Transverse colon (tissue), 4 donors: ENCODE data around the gene MARK2. TPM values are rescaled to one million over a fixed set of nuclear protein-coding genes. Genes with fewer than 3 reads are reported as not detected.

ENCODE experiments used
- DNase-seq: peaks from one replicate; pipeline ENCODE4 v3.0.0-alpha.2; 2019
- H3K27ac ChIP-seq, 4 donors: fragments of 200-600 bp; sonication (generic); 2 replicates each; pipeline ENCODE4 v1.5.1; 2016 to 2018; ENCODE audit warnings: inconsistent platforms in 4 of 4
- H3K27me3 ChIP-seq: fragments of 200-600 bp; sonication (generic); 2 replicates; pipeline ENCODE4 v1.5.1; 2017; ENCODE audit warnings: inconsistent platforms
- H3K36me3 ChIP-seq, 4 donors: fragments of 200-600 bp; sonication (generic); 2 replicates each; pipeline ENCODE4 v1.5.1; 2017 to 2019; ENCODE audit warnings: inconsistent platforms in 4 of 4
- H3K4me1 ChIP-seq, 4 donors: fragments of 200-600 bp; sonication (generic); 2 replicates each; pipeline ENCODE4 v1.5.1; 2017 to 2020; ENCODE audit warnings: inconsistent platforms in 4 of 4
- H3K4me3 ChIP-seq, 4 donors: fragments of 200-600 bp; sonication (generic); 1 replicate in 1 of 4; 2 replicates in 3 of 4; pipeline versions ENCODE4 v1.5.1 to v1.6.1; 2017 to 2019; ENCODE audit warnings: inconsistent platforms in 4 of 4
- H3K9me3 ChIP-seq, 2 donors: fragments of 200-600 bp; sonication (generic); 2 replicates each; pipeline ENCODE4 v1.5.1; 2017 to 2019; ENCODE audit warnings: inconsistent platforms in 2 of 2
- EP300 ChIP-seq: sonication (generic); formaldehyde crosslinking; IDR thresholded peaks from one replicate; pipeline ENCODE4 v1.6.1; 2017; ENCODE audit warnings: antibody characterized with exemption, low read depth
- POLR2A ChIP-seq: fragments of 450-650 bp; IDR thresholded peaks from one replicate; pipeline ENCODE4 v1.6.1; 2016; ENCODE audit warnings: antibody characterized with exemption, mild to moderate bottlenecking, moderate library complexity
- POLR2AphosphoS5 ChIP-seq, 3 donors: sonication (generic); formaldehyde crosslinking; IDR thresholded peaks; one replicate each; pipeline ENCODE4 v1.6.1; 2016; ENCODE audit warnings: antibody characterized with exemption in 3 of 3
- WGBS, 2 donors: methylation state at CpG; one replicate each; pipeline ENCODE4 v1.1.5; 2018; ENCODE audit warnings: low coverage in 1 of 2; 5-methylcytosine and 5-hydroxymethylcytosine counted together
- in situ Hi-C, 4 donors: fragments of 200-750 bp; cut with MboI; loops; one replicate each; pipeline versions ENCODE4 v1.15.0 to v1.15.1; 2017; ENCODE audit warnings: low sequenced_read_pairs in 3 of 4, low pct_ligation_motif_present in 1 of 4, low pct_unique_long_range_greater_than_20kb in 1 of 4
- intact Hi-C: fragments of 100-400 bp; cut with DNase I; formaldehyde crosslinking; loops from one replicate; pipeline ENCODE4 v1.15.1; 2023; ENCODE audit warnings: low total_unique reads
- total RNA-seq, 4 donors: library from RNA; depleted of rRNA; stranded (reverse); fragments of >200 nt; gene quantifications; one replicate each; pipeline ENCODE4 v1.1.0, GENCODE V29; 2016
- TF ChIP-seq, protein P1 (sequence below), 5 experiments: fragments of 200-600 bp in 3 of 5; fragments of 450-650 bp in 2 of 5; sonication (generic) in 3 of 5; IDR thresholded peaks; 1 replicate in 2 of 5; 2 replicates in 3 of 5; pipeline ENCODE4 v1.5.1; 2016 to 2017; ENCODE audit warnings: antibody characterized with exemption in 5 of 5, inconsistent platforms in 3 of 5, mild to moderate bottlenecking in 2 of 5, moderate library complexity in 1 of 5

The MARK2 gene
- total RNA-seq, 4 donors from 2014 or later = 33.0 to 106 (median 77.8) TPM

DNA sequence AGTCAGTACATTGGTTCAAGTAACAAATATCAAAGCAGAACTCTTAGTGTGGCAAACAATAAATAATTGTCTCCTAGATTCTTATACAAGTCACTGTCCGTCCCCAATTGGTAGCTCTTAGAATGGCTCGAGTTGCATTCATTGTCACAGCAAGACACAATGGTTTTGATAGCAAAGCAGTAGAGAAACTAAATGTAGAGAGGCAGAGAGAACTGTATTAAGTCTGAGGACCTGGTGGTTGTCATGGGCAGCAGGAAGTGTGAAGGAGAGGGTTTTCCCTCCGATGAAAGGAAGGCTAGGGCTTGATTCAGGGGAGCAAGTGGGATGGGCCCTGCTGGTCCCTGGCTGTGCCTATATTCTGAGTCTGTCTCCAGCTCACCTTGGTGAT lies 41.5 kb downstream of the MARK2 start:
- Histone ChIP-seq H3K4me3 (no peak overlapping the region), H3K27ac (peak overlapping the region in 3 of 4 donors; percentile 56 to 67 (median 59)), H3K9me3 (no peaks in the 10 kb centered on the region), H3K27me3 (no peaks in the 10 kb centered on the region), H3K36me3 (no peaks in the 10 kb centered on the region), H3K4me1 (peaks cover 11 to 61% (median 40%) of the 10 kb centered on the region in 4 donors)
- TF ChIP-seq POLR2AphosphoS5 (IDR thresholded peaks at IDR 0.05) = no peak
- TF ChIP-seq, protein P1, sequence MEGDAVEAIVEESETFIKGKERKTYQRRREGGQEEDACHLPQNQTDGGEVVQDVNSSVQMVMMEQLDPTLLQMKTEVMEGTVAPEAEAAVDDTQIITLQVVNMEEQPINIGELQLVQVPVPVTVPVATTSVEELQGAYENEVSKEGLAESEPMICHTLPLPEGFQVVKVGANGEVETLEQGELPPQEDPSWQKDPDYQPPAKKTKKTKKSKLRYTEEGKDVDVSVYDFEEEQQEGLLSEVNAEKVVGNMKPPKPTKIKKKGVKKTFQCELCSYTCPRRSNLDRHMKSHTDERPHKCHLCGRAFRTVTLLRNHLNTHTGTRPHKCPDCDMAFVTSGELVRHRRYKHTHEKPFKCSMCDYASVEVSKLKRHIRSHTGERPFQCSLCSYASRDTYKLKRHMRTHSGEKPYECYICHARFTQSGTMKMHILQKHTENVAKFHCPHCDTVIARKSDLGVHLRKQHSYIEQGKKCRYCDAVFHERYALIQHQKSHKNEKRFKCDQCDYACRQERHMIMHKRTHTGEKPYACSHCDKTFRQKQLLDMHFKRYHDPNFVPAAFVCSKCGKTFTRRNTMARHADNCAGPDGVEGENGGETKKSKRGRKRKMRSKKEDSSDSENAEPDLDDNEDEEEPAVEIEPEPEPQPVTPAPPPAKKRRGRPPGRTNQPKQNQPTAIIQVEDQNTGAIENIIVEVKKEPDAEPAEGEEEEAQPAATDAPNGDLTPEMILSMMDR (IDR thresholded peaks at IDR 0.05) = no peak
- no peak for TF ChIP-seq POLR2A
- no peak for TF ChIP-seq EP300
- WGBS, 2 donors = 40 to 43% methylated on average over 3 of the region's 3 CpGs
- in situ Hi-C loops (no loop called here), intact Hi-C loops (no loop called here)
- no peak for DNase-seq

DNA sequence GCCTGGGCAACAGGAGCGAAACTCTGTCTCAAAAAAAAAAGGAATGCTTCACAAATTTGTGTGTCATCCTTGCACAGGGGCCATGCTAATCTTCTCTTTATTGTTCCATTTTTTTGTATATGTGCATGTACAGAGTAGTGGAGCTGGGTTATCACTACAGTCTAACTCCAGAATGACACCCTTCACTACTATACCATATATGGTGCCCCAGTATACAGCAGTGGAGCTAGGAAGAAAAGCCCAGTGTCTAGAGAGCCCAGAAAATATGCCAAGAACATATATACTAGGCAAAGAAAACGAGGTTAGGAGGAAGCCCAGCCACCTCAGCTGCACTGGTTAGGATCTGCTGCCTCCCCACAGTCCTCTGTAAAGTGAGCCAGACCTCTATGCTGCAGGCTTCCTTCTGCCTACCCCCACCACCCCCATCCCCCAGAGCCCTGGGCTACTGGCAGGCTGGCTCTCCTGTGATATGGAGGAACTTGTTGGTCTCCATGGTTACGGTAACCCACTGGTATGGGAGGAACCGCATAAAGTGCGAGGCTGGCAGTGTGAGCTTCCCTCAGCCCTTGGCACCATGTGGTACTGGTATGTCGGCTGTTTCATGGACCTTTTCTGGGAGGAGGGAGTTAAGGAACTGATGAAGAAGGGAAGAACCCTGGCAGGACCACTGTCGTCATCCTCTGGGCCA lies 43.8 kb downstream of the MARK2 start:
- DNase-seq = no peak
- Histone ChIP-seq H3K4me3 (no peak overlapping the region), H3K4me1 (peaks cover 16 to 76% (median 49%) of the 10 kb centered on the region in 4 donors), H3K36me3 (no peaks in the 10 kb centered on the region), H3K27ac (no peak overlapping the region), H3K9me3 (no peaks in the 10 kb centered on the region), H3K27me3 (no peaks in the 10 kb centered on the region)
- in situ Hi-C loops = no loop called here
- whole genome bisulfite sequencing, 2 donors = 77 to 80% methylated on average over 2 to 7 of the region's 7 CpGs
- intact Hi-C loops = no loop called here
- TF ChIP-seq POLR2AphosphoS5 (IDR thresholded peaks at IDR 0.05) (no peak), POLR2A (no peak)
- TF ChIP-seq, protein P1 (IDR thresholded peaks at IDR 0.05) = no peak

DNA sequence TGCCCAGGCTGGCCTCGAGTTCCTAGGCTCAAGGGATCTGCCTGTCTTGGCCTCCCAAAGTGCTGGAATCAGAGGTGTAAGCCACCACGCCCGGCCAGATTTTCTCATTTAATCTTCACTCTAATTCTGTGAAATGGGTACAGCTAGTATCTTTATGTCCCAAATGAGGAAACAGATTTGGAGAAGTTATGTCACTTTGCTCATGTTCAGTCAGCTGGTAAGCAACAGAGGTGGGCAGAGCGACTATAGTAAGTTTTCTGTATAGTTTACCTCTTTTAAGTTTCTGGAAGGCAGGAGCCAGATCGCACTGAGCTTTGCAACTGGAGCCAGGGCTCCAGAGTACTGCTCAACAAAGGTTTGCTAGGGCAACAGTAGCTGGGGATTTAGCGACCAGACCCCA lies 44.9 kb downstream of the MARK2 start:
- DNase-seq = no peak
- no peak overlapping the region for H3K4me3 ChIP-seq
- intact Hi-C loops = no loop called here
- 80 to 82% methylated on average over 2 to 6 of the region's 6 CpGs for WGBS, 2 donors
- H3K4me1 ChIP-seq = peaks cover 24 to 84% (median 59%) of the 10 kb centered on the region in 4 donors
- no peaks in the 10 kb centered on the region for H3K9me3 ChIP-seq
- TF ChIP-seq, protein P1 (IDR thresholded peaks at IDR 0.05) = no peak
- TF ChIP-seq POLR2AphosphoS5 (IDR thresholded peaks at IDR 0.05) = no peak
- no peak for TF ChIP-seq POLR2A
- peak overlapping the region; percentile 38 to 66 (median 57) for H3K27ac ChIP-seq
- H3K36me3 ChIP-seq = no peaks in the 10 kb centered on the region
- in situ Hi-C loops = no loop called here
- H3K27me3 ChIP-seq = no peaks in the 10 kb centered on the region

DNA sequence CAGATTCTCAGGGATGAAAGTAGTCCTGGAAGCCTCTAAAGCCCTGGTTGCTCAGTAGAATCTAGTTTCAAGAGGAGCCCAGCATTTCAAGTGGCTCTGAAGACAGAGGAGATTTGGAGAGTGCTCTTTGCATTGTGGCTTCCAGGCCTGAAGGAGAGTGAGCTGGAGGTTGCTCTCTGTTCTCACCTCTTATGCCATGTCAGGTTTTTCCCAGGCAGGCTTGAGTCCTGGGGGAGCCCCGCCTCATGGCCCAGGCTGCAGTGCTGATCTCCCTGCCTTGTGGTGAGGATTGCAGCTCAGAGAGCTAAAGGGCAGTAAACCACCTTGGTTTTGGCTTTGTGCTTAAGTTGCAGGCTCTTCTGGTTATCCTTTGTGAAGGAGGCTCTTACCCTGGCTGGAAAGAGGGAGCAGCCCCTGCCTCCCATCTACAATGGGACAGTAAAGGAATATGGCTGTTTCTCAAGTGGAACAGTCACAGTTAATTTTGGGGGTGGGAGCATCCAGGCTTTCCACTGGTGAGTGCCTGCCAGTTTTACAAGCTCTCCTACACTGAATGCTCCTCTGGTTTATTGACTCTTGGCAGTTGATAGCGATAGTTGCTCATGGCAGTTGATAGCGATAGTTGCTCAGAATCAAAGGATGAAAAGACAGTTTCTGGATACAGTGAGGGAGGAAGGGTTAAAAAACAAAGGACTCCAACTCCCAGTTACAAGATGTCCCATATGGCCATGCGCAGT lies 45.5 kb downstream of the MARK2 start:
- intact Hi-C loops = no loop called here

More for the DNA sequence above, 45.5 kb downstream of the MARK2 start:
- Histone ChIP-seq H3K9me3 (no peaks in the 10 kb centered on the region), H3K27ac (peak overlapping the region; percentile 38 to 66 (median 57)), H3K36me3 (no peaks in the 10 kb centered on the region), H3K4me3 (no peak overlapping the region), H3K4me1 (peaks cover 30 to 84% (median 59%) of the 10 kb centered on the region in 4 donors), H3K27me3 (no peaks in the 10 kb centered on the region)
- 54% methylated on average over 4 of the region's 4 CpGs; no CpG with 5 or more reads in 1 of the 2 donors for WGBS, 2 donors
- TF ChIP-seq POLR2A (no peak), POLR2AphosphoS5 (IDR thresholded peaks at IDR 0.05) (no peak), EP300 (no peak)
- TF ChIP-seq, protein P1 (IDR thresholded peaks at IDR 0.05) = no peak
- in situ Hi-C loops = no loop called here
- DNase-seq = no peak
